Measurements from ENCODE around the gene PLK5. TPM values are rescaled to one million over a fixed set of nuclear protein-coding genes. Genes with fewer than 3 reads are reported as not detected.

The PLK5 gene
- total and polyA plus RNA-seq, 2 of the 4 experiments (the other 2 are of a cell fraction) = not detected

DNA sequence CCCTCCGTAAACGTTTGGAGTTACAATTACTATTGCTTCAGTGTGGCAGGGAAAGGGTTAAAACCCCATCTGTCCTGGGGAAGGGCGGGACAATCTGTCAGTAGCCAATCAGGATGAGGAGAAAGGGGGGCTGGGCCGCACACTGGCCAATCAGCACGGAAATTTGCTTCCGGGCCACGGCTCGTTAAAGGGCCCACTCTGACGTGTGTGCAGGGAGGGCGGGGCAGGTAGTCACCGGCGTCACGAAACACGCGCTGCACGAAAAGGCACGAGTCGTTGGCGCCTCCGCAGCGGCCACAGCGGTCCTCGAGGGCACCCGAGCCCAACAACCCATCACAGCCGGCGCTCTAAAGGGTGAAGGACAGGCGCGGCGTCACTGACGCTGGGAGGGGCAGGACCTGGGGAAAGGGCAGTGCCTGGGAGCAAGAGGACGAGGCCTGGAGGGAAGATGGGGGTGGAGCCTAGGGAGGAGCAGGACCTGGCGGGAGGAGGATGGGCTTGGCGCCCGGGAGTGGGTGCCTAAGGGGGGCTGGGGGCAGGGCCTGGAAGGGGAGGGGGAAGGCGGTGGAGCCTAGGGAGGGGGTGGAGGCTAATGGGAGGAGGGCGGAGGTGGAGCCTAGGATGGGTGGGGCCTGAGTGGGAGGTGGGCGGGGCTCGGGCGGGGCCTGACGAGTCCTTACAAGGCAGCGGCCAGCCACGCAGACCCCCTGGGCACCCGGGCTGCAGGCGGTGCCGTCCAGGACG is 15.9 kb upstream of the PLK5 start (continued):
- TF ChIP-seq USF2 (IDR thresholded peaks at IDR 0.05; ENCODE audit: low read depth, low read length) = peak; percentile 61; the same call in 1 of the 2 replicates

DNA sequence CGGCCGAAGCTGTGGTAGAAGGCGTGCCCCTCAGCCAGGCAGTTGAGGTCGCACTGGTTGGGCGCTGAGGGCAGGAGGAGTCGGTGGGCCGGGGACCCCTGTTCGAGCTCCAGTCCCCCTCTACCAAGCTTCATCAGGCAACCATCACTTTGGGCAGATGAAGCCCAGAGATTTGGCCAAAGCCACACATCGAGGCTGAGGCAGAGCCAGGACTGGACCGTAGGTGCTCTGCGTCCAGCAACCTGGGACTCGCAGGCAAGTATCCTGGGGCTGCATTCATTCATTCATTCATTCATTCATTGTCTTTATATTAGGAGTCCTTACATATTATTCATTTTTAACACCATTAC is 15.4 kb upstream of the PLK5 start:
- H2BK15ac ChIP-seq (ENCODE audit: low read depth, low read length) = no peak overlapping the region
- no peak overlapping the region for H2BK20ac ChIP-seq (ENCODE audit: low read depth, low read length)
- H3K4me3 ChIP-seq (ENCODE audit: insufficient read depth, low read depth, low read length) = no peak overlapping the region
- no peak overlapping the region for H3K23ac ChIP-seq (ENCODE audit: low read depth, low read length)
- H2AK5ac ChIP-seq (ENCODE audit: low read depth, low read length) = peak overlapping the region; percentile 76; the same call in 1 of the 2 replicates
- ATAC-seq (ENCODE audit: low read depth) (no peak), DNase-seq (no peak)
- no peak overlapping the region for H3K9ac ChIP-seq (ENCODE audit: low read depth, low read length)
- no peak overlapping the region for H3K56ac ChIP-seq (ENCODE audit: extremely low read depth, insufficient read depth, low read length)
- H3K27me3 ChIP-seq (ENCODE audit: control insufficient read depth, insufficient read depth, low read length) = peaks cover 3% of the 10 kb centered on the region; the same call in 1 of the 2 replicates
- H3K9me1 ChIP-seq (ENCODE audit: insufficient read depth, low read length) = no peaks in the 10 kb centered on the region; the same call in 1 of the 2 replicates
- CTCF ChIA-PET = no interaction called here
- no TSS peak for BruUV-seq (replicated peaks)
- no peaks in the 10 kb centered on the region for H3K9me3 ChIP-seq (ENCODE audit: control insufficient read depth, insufficient read depth, low read length)
- POLR2A ChIA-PET (ENCODE audit: unreplicated experiment) = no interaction called here
- no peak overlapping the region for H3K4ac ChIP-seq (ENCODE audit: low read depth, low read length)
- no peak overlapping the region for H3K27ac ChIP-seq (ENCODE audit: insufficient read depth, low read length)
- H2BK5ac ChIP-seq (ENCODE audit: low read depth, low read length, poor library complexity, severe bottlenecking) = no peak overlapping the region
- H4K5ac ChIP-seq (ENCODE audit: low read depth, low read length) = no peak overlapping the region
- WGBS, 2 experiments (ENCODE audit: extremely low coverage in 2 of 2, insufficient read length in 1 of 2) = 80% methylated on average over 1 of the region's 12 CpGs; no CpG with 5 or more reads in 1 of the 2 experiments
- H3K4me1 ChIP-seq (ENCODE audit: control insufficient read depth, insufficient read depth, low read length) = peaks cover 9% of the 10 kb centered on the region
- no peak overlapping the region for H2BK120ac ChIP-seq (ENCODE audit: low read depth, low read length)
- peaks cover 13% of the 10 kb centered on the region for H3K36me3 ChIP-seq (ENCODE audit: control insufficient read depth, insufficient read depth, low read length)
- intact Hi-C loops (cut with micrococcal nuclease) (no loop called here), in situ Hi-C loops (cut with MboI; ENCODE audit: low sequenced_read_pairs) (no loop called here), dilution Hi-C loops (cut with HindIII; ENCODE audit: low sequenced_read_pairs, unreplicated experiment) (no loop called here)
- H4K8ac ChIP-seq (ENCODE audit: low read depth in 2 of 2, low read length in 2 of 2) = peak overlapping the region in 1 of 2 experiments; percentile 45; a peak in 2 of 4 replicates
- no peaks in the 10 kb centered on the region; the same call in 1 of the 2 replicates for H4K20me1 ChIP-seq (ENCODE audit: insufficient read depth, low read length)
- H4K91ac ChIP-seq (ENCODE audit: insufficient read depth, low read depth, low read length) = no peak overlapping the region
- peak overlapping the region; percentile 68 for H2AFZ ChIP-seq (replicated peaks; ENCODE audit: low read length, poor library complexity)
- H3K79me1 ChIP-seq (ENCODE audit: low read depth in 1 of 2, low read length in 2 of 2) = peaks cover 4 to 15% of the 10 kb centered on the region in 2 experiments; a peak in 1 of 4 replicates
- H3K14ac ChIP-seq (replicated peaks; ENCODE audit: low read depth, low read length) = no peak overlapping the region
- H3K4me2 ChIP-seq (ENCODE audit: low read depth, low read length) = peak overlapping the region; percentile 29; the same call in 1 of the 2 replicates
- H2AK9ac ChIP-seq (replicated peaks; ENCODE audit: low read depth, low read length, poor library complexity) = no peak overlapping the region
- no peak overlapping the region for H3K18ac ChIP-seq (ENCODE audit: low read depth, low read length)
- TF ChIP-seq FOS (IDR thresholded peaks at IDR 0.05; ENCODE audit: low read depth, low read length) (no peak), POLR2A (IDR thresholded peaks at IDR 0.05; ENCODE audit: low read depth, low read length) (no peak), RCOR1 (IDR thresholded peaks at IDR 0.05; ENCODE audit: insufficient replicate concordance, low read length) (no peak), NFE2L2 (IDR thresholded peaks at IDR 0.05; ENCODE audit: low read depth, low read length) (no peak), CHD1 (IDR thresholded peaks at IDR 0.05; ENCODE audit: low read depth, low read length) (no peak), BHLHE40 (IDR thresholded peaks at IDR 0.05; ENCODE audit: low read depth, low read length) (no peak), CEBPB (IDR thresholded peaks at IDR 0.05; ENCODE audit: low read depth, low read length) (no peak), MAFK (IDR thresholded peaks at IDR 0.05; ENCODE audit: low read depth, low read length) (no peak), ELK1 (IDR thresholded peaks at IDR 0.05; ENCODE audit: borderline replicate concordance, low read depth, low read length) (no peak), CTCF (conservative IDR thresholded peaks at IDR 0.05; ENCODE audit: low read depth, low read length) (no peak), RAD21 (IDR thresholded peaks at IDR 0.05; ENCODE audit: low read length) (no peak), MXI1 (IDR thresholded peaks at IDR 0.05; ENCODE audit: borderline replicate concordance, low read depth, low read length) (no peak)

Measured in IMR-90 (cell line).